ENCODE data around the gene PDZD7.

PDZD7 gene

GRCh38 chr10:100988166-100988565 lies 42.8 kb downstream of the PDZD7 start:
- Mint-ChIP-seq H3K4me3 (peak overlapping the region; percentile 91 to 94 (median 93)), H3K4me1 (peaks cover 18% of the 10 kb centered on the region), H3K27ac (peak overlapping the region in 2 of 3 experiments; percentile 75 to 84), H3K36me3 (ENCODE audit: low read depth) (peaks cover 29% of the 10 kb centered on the region), H3K9me3 (no peaks in the 10 kb centered on the region), H3K27me3 (ENCODE audit: low read depth) (no peaks in the 10 kb centered on the region)
- TF ChIP-seq CTCF (IDR thresholded peaks at IDR 0.05; ENCODE audit: unreplicated experiment in 3 of 3): no peak

GRCh38 chr10:100987685-100988049 lies 43.3 kb downstream of the PDZD7 start:
- Mint-ChIP-seq H3K9me3 (no peaks in the 10 kb centered on the region), H3K27me3 (ENCODE audit: low read depth) (no peaks in the 10 kb centered on the region), H3K4me3 (peak overlapping the region; percentile 91 to 94 (median 93)), H3K27ac (peak overlapping the region; percentile 75 to 95 (median 84)), H3K4me1 (peaks cover 18% of the 10 kb centered on the region), H3K36me3 (ENCODE audit: low read depth) (peaks cover 27% of the 10 kb centered on the region)
- no peak for TF ChIP-seq CTCF (IDR thresholded peaks at IDR 0.05; ENCODE audit: unreplicated experiment in 3 of 3)

- no peaks in the 10 kb centered on the region for H3K9me3 Mint-ChIP-seq
Measured at GRCh38 chr10:100986952-100987684, 43.8 kb downstream of the PDZD7 start, which contains the start of the genes MRPL43 and TWNK. TSS of gene MRPL43 (minus strand) at chr10:100987497. CDS start at chr10:100987443, 54 bp downstream. TSS of gene TWNK (plus strand) at chr10:100987543. CDS start at chr10:100988211, 668 bp downstream.

GRCh38 chr10:100986623-100986951 lies 44.3 kb downstream of the PDZD7 start:
- peaks cover 18% of the 10 kb centered on the region for H3K4me1 Mint-ChIP-seq
- no peak for TF ChIP-seq CTCF (IDR thresholded peaks at IDR 0.05; ENCODE audit: unreplicated experiment in 3 of 3)
- H3K36me3 Mint-ChIP-seq (ENCODE audit: low read depth): peaks cover 32% of the 10 kb centered on the region
- H3K27me3 Mint-ChIP-seq (ENCODE audit: low read depth): no peaks in the 10 kb centered on the region
- peak overlapping the region; percentile 91 to 94 (median 93) for H3K4me3 Mint-ChIP-seq
- peak overlapping the region; percentile 75 to 95 (median 84) for H3K27ac Mint-ChIP-seq
- H3K9me3 Mint-ChIP-seq: no peaks in the 10 kb centered on the region

More at GRCh38 chr10:100986952-100987684, 43.8 kb downstream of the PDZD7 start, which contains the start of the genes MRPL43 and TWNK:
- Mint-ChIP-seq H3K27ac (peak within 1 kb of the TSS; percentile 75 to 95 (median 84)), H3K27me3 (ENCODE audit: low read depth) (no peaks in the 10 kb centered on the region), H3K4me1 (peaks cover 18% of the 10 kb centered on the region), H3K36me3 (ENCODE audit: low read depth) (peaks cover 29% of the 10 kb centered on the region), H3K4me3 (peak within 1 kb of the TSS; percentile 91 to 94 (median 93))
- no peak for TF ChIP-seq CTCF (IDR thresholded peaks at IDR 0.05; ENCODE audit: unreplicated experiment in 3 of 3)

GRCh38 chr10:100985336-100985735 lies 45.6 kb downstream of the PDZD7 start:
- no peaks in the 10 kb centered on the region for H3K9me3 Mint-ChIP-seq
- H3K4me3 Mint-ChIP-seq: peak overlapping the region; percentile 91 to 94 (median 93)

More at GRCh38 chr10:100985336-100985735, 45.6 kb downstream of the PDZD7 start:
- peak overlapping the region in 1 of 3 experiments; percentile 72 for H3K27ac Mint-ChIP-seq
- no peaks in the 10 kb centered on the region for H3K27me3 Mint-ChIP-seq (ENCODE audit: low read depth)
- peaks cover 31% of the 10 kb centered on the region for H3K36me3 Mint-ChIP-seq (ENCODE audit: low read depth)
- H3K4me1 Mint-ChIP-seq: peaks cover 12% of the 10 kb centered on the region
- no peak for TF ChIP-seq CTCF (IDR thresholded peaks at IDR 0.05; ENCODE audit: unreplicated experiment in 3 of 3)

All from nephron (organoid).